ENCODE data around the gene OR4D9.
A peak's percentile ranks its signal among the peaks of the same experiment; 100 is the strongest.
"Not testable (repeated sequence)": the region's sequence is repeated elsewhere in the genome, so short reads cannot be mapped to it uniquely, and the experiment has no call there.

The OR4D9 gene

GRCh38 chr11:59510941-59511589 is at the start of gene OR4D9:
Gene OR4D9 (plus strand): TSS chr11:59511539. CDS start chr11:59514913, 3,374 bp downstream.
- DNase-seq: no peak

DNA sequence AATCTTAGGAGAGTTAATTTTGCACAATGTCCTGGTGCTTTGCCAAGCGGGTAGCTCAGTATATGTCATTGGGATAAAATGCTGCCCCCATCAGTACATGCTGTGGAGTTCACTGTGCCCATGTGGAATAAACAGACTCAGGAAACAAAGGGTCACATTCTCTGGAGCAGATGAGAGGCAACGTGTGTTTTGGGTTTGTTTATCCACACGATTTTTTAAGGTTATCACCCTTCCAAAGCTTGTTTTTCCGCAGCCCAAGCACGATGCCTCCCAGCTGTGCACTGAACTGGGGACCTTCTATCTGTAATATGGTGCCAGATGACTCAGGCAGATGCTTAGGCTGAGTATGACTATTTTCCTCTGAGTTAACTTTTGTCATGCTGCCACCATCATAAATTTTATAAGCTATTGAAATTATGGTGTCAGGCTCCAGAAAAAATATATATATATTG is 48.1 kb upstream of the OR4D9 start:
- DNase-seq: no peak

- DNase-seq: no peak
These were observed 38.3 kb upstream of the OR4D9 start, which contains the start of gene OR4D10 for GRCh38 chr11:59473015-59473414. Gene OR4D10 (plus strand): TSS chr11:59473315. CDS start chr11:59477430, 4,115 bp downstream.

DNA sequence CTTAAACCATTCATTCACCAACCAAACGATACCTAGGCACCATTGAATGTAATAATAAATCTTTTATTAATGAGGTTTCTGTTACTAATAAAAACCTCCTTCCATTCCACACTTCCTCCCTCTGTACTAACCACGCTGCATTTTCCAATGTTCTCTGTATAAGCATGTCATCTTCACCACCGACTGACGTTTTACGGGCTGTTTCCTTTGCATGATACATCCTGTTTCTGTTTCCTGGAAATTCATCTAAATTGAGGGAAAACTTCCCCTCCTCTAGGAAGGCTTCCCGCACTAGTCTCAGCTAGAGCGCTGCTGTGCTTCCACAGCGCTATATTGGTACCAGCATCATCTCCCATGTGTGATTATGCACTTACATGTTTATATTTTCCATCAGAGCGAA is 36.2 kb upstream of the OR4D9 start:
- no peak for DNase-seq

DNA sequence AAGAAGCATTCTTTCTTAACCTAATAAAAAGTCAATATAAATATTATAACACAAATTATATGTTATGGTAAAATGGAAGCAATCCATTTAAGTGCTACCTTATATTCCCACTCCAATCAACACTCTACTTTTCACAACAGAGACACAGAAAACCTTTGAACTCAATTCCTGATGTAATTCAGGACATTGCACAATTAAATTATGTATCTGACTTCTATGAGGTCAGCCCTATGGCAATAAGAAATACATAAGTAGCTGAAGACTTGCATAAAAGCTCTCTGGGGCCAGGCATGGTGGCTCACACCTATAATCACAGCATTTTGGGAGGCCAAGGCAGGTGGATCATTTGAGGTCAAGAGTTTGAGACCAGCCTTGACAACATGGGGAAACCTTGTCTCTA is 31.4 kb upstream of the OR4D9 start:
- no peak for DNase-seq

DNA sequence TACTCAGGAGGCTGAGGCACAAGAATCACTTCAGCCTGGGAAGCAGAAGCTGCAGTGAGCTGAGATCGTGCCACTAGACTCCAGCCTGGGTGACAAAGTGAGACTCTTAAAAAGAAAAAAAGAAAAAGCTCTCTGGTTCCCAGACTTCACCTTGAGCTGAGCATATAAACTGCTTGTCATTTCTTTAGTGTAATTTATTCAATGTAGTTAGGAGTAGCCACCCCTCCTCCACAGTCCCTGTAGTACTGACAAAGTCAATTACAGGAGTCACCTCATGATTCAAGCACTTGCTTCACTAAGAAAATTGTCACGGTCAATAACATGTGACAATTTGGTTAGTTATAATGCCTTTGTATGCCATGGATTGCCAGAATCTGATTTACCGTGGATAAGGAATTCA is 31.0 kb upstream of the OR4D9 start:
- DNase-seq: no peak

GRCh38 chr11:59501931-59502330 is 9.4 kb upstream of the OR4D9 start:
- DNase-seq: no peak

DNA sequence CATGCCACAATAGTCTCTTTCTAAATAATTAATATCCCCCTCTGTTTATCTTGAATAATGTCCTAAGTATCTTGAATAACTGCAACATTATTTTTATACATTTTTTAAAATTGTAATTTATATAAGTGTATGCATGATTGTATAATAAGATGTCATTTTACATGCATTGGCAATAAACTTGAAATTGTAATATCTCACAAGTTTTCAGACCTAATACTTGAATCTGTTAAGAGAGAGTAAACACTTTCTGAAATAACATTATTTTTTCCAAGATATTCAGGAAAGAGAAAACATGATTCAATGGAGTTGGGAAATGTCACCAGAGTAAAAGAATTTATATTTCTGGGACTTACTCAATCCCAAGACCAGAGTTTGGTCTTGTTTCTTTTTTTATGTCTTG is 8.1 kb upstream of the OR4D9 start, which contains the start of gene OR4D11:
TSS of gene OR4D11 (plus strand) at position 301 of the 400 bp plus-strand sequence. CDS start at position 301, 0 bp downstream.
- DNase-seq: no peak

- no peak for DNase-seq
These were observed 336 bp downstream of the OR4D9 start for GRCh38 chr11:59511675-59512074.

- DNase-seq: not testable (repeated sequence)
These were observed 8.8 kb downstream of the OR4D9 start for GRCh38 chr11:59520139-59520538.

DNA sequence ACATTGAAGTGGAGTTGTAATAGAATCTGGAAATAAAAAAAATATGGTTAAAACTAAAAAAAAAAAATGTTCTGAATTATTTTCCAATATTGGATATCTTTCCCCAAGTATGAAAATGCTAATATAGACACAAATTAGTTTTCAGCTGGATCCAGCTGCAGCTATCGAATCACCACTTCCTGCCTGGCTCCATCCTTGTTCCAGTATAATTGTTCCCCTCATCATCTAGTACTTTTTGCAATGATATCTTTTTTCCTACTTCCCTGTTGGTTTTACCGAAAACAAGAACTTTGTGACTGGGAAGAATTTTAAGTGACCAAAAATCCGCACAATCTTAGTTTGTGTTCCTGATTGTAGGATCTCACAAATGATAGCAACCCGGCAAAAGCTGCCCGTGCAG is 9.4 kb downstream of the OR4D9 start:
- DNase-seq: no peak

GRCh38 chr11:59523541-59523940 is 12.2 kb downstream of the OR4D9 start:
- DNase-seq: no peak

DNA sequence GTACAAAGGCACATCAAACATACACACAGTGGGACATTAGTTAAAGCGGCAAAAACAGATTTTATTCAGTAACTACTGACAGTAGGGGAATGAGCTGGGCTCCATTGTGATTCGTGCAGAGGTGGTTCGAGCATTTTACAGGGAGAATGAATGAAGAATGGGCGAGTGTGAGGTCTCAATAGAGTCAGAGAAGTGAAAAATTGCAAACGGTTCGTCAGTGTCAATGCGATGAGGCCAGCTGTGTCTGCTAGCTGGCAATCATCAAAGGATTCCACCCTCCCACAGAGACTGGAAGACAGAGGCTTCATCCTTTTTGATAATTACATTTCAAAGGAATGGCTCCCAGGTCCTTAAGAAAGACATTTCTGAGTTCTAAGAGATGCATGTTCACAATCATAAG is 17.4 kb downstream of the OR4D9 start:
- no peak for DNase-seq

DNA sequence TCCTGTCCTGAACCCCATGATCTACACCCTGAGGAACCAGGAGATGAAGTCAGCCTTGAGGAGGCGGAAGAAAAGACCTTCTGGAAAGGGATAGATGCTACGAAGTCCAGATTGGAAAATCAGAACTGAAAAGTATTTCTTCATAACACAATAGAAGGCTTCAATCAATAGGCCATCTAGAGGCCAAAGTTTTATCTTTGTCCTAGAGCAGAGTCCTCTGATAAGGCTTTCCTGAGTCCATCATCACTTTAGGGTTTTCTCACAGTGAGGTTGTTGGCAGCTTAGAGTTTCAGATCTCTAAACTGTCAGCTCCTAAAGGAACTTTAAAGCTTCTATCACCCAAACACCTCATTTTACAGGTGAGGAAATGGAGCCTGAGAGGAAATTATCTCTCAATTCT is 21.3 kb downstream of the OR4D9 start:
- DNase-seq: no peak

- no peak for DNase-seq
These were observed 23.3 kb downstream of the OR4D9 start for GRCh38 chr11:59534676-59535075.

DNA sequence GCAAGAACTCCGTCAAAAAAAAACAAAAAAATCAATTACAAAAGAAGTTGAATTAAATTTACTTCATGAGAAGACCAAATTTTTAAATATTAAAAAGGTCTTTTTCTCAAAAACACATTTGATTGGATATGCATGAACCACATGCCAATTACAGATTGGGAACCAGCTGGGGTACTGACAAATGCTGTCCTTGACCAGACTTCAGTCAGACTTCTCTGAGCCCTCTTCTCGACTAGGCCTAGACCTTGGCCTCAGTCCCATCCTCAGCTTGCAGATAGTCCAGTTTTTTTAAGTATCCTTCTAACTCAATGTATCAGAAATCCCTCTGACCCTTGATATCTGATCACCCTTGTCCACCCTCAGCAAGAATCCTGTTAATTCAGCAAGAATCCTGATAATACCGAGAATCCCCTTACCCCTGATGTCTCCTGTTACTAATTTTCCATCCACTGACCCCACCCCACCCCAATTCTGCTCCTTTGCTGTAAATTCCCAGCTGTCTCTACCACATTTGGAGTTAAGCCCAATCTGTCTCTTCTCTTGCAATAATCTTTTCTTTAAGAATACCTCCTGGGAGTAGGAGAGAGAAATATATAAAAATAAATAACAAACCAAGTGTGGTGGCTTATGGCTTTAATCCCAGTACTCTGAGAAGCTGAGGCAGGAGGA is 30.9 kb downstream of the OR4D9 start:
- DNase-seq: no peak

GRCh38 chr11:59543713-59544112 is 32.4 kb downstream of the OR4D9 start:
- DNase-seq: not testable (repeated sequence)

GRCh38 chr11:59544869-59545178 is 33.5 kb downstream of the OR4D9 start:
- DNase-seq: no peak

GRCh38 chr11:59545179-59546020 is 34.1 kb downstream of the OR4D9 start:
- DNase-seq: no peak

DNA sequence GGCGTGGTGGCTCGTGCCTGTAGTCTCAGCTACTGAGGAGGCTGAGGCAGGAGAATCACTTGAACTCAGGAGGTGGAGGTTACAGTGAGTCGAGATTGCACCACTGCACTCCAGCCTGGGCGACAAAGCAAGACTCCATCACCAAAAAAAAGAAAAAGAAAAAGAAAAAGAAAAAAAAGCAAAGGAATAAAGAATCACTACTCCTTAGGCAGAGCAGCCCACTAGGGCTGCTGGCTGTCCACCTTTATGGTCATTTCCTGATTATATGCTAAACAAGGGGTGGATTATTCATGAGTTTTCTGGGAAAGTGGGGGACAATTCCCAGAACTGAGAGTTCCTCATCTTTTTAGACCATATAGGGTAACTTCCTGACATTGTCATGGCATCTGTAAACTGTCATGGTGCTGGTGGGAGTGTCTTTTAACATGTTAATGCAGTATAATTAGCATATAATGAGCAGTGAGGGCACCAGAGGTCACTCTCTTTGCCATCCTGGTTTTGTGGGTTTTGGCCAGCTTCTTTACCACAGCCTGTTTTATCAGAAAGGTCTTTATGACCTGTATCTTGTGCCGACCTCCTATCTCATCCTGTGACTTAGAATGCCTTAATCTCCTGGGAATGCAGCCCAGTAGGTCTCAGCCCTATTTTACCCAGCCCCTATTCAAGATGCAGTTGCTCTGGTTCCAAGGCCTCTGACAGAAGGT is 36.4 kb downstream of the OR4D9 start:
- not testable (repeated sequence) for DNase-seq

DNA sequence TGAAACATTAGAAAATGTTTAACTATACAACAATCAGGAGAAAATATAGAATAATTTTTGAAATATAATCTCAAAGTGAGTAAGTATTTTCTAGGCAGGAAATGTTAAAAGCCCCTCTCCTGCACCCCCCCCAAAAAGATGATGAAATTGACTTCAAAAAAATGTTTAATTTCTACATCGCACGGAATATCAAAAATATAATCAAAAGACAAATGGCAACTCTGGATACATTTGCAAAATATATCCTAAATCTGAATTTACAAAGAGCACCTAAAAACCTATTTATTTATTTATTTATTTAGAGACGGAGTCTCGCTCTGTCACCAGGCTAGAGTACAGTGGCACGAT is 36.9 kb downstream of the OR4D9 start:
- no peak for DNase-seq

GRCh38 chr11:59550368-59550841 is 39.1 kb downstream of the OR4D9 start:
- DNase-seq: peak; percentile 91 to 92

Measured in stimulated activated CD4-positive, alpha-beta T cell treated with anti-CD3 and anti-CD28 coated beads, Interleukin-2, amount 100 ng/mL, for 24 hours (primary cell).